Measurements from ENCODE around the gene SEC24D. TPM values are rescaled to one million over a fixed set of nuclear protein-coding genes. Genes with fewer than 3 reads are reported as not detected.

The SEC24D gene
- total RNA-seq, 1 experiment from 2014 or later = 28.4 TPM

DNA sequence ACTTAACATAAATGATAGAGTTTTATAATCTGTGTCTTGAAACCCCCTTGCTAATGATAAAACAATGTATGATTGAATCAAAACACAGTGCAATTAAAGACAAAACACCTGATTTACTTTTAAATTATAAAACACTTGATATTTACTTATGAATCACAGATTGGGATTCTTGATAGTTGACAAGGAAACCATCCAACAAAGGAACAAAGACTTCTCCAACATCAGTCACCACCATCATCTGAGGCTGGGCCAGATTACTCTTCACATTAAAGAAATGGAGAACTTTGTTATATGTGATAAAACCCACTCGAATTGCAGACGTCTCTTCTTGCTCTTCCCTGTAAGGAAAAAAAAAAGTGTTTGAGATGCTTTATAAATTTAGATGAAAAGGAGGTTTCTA is 83.4 kb downstream of the SEC24D start:
- BruUV-seq (replicated peaks) = no TSS peak
- CTCF ChIA-PET = no interaction called here
- Mint-ChIP-seq H3K4me1 (ENCODE audit: low read depth, unreplicated experiment) (no peaks in the 10 kb centered on the region), H3K36me3 (ENCODE audit: insufficient read depth, unreplicated experiment) (peaks cover 5% of the 10 kb centered on the region), H3K4me3 (ENCODE audit: low read depth, unreplicated experiment) (no peak overlapping the region), H3K9me3 (ENCODE audit: low read depth, unreplicated experiment) (no peaks in the 10 kb centered on the region), H3K27ac (ENCODE audit: unreplicated experiment) (no peak overlapping the region), H3K27me3 (ENCODE audit: unreplicated experiment) (no peaks in the 10 kb centered on the region)
- intact Hi-C loops (cut with micrococcal nuclease; ENCODE audit: unreplicated experiment) = no loop called here
- TF ChIP-seq, protein P1, sequence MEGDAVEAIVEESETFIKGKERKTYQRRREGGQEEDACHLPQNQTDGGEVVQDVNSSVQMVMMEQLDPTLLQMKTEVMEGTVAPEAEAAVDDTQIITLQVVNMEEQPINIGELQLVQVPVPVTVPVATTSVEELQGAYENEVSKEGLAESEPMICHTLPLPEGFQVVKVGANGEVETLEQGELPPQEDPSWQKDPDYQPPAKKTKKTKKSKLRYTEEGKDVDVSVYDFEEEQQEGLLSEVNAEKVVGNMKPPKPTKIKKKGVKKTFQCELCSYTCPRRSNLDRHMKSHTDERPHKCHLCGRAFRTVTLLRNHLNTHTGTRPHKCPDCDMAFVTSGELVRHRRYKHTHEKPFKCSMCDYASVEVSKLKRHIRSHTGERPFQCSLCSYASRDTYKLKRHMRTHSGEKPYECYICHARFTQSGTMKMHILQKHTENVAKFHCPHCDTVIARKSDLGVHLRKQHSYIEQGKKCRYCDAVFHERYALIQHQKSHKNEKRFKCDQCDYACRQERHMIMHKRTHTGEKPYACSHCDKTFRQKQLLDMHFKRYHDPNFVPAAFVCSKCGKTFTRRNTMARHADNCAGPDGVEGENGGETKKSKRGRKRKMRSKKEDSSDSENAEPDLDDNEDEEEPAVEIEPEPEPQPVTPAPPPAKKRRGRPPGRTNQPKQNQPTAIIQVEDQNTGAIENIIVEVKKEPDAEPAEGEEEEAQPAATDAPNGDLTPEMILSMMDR (IDR thresholded peaks at IDR 0.05; ENCODE audit: unreplicated experiment) = no peak
- no peak for DNase-seq

DNA sequence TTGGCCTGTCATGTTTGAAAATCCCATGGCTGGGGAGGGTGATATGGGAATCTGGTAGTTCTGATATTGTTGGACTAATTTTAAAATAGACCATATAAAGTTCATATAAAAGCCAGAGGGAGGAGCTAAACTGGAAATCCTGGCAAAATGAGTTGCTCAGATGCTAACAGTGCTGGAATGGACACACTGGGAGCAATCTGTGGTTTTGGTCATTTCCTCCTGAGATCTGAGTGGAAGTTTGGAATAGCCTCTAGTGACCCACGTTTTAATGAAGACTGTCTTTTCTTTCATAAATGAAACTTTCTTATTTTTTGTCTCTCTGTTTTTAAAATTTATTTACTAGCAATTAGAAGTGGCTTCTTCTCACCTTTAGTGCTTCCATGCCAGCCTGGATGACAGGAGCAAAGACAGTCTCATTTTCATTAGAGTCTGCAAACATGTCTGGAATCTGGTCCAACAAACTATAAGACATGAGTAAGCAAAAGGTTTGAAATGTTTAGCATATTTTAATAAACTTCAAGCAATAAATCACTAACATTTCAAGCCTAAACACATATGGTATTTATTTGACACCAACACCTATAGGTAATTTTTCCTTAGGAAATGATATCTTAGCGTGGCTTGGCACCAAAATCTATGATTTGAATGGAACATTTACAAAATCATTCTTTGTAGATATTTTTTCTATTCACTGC is 84.2 kb downstream of the SEC24D start:
- CTCF ChIA-PET = no interaction called here
- Mint-ChIP-seq H3K27me3 (ENCODE audit: unreplicated experiment) (no peaks in the 10 kb centered on the region), H3K36me3 (ENCODE audit: insufficient read depth, unreplicated experiment) (peaks cover 5% of the 10 kb centered on the region), H3K4me1 (ENCODE audit: low read depth, unreplicated experiment) (no peaks in the 10 kb centered on the region), H3K9me3 (ENCODE audit: low read depth, unreplicated experiment) (no peaks in the 10 kb centered on the region), H3K4me3 (ENCODE audit: low read depth, unreplicated experiment) (no peak overlapping the region), H3K27ac (ENCODE audit: unreplicated experiment) (no peak overlapping the region)
- no peak for DNase-seq
- TF ChIP-seq, protein P1 (IDR thresholded peaks at IDR 0.05; ENCODE audit: unreplicated experiment) = no peak
- intact Hi-C loops (cut with micrococcal nuclease; ENCODE audit: unreplicated experiment) = no loop called here
- no TSS peak for BruUV-seq (replicated peaks)

DNA sequence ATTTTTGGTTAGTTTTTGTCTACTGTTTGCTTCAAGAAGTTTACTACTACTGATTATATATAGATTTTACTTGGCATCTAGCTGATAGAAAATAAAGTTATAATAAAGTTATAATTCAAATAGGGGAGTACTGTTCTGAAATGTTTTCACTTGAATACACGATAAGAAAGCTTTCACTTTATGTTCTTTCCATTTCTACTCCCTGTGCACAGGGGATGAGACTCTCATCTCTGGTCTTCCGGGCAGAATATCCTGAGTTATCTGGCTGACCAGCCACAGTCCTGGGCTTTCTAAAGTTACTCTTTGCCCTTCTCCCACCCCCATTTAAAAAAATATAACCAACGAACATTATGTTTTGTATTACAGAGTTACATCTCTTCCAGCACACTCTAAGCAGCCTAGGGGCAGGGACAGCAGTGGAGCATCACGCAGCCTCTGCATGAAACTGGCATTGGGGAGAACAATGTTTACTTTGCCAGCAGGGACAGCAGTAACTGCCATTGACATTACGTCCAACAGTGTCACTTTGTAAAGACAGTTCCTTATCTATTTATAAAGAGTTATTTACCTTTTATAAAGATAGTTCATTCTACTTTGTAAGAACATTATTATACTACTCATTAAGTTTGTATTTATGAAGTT is 86.5 kb downstream of the SEC24D start:
- H3K4me3 Mint-ChIP-seq (ENCODE audit: low read depth, unreplicated experiment) = no peak overlapping the region
- H3K27ac Mint-ChIP-seq (ENCODE audit: unreplicated experiment) = no peak overlapping the region
- CTCF ChIA-PET = no interaction called here
- peaks cover 14% of the 10 kb centered on the region for H3K36me3 Mint-ChIP-seq (ENCODE audit: insufficient read depth, unreplicated experiment)
- H3K9me3 Mint-ChIP-seq (ENCODE audit: low read depth, unreplicated experiment) = no peaks in the 10 kb centered on the region
- no peaks in the 10 kb centered on the region for H3K27me3 Mint-ChIP-seq (ENCODE audit: unreplicated experiment)
- DNase-seq = no peak
- no peaks in the 10 kb centered on the region for H3K4me1 Mint-ChIP-seq (ENCODE audit: low read depth, unreplicated experiment)
- intact Hi-C loops (cut with micrococcal nuclease; ENCODE audit: unreplicated experiment) = no loop called here
- no TSS peak for BruUV-seq (replicated peaks)
- TF ChIP-seq, protein P1 (IDR thresholded peaks at IDR 0.05; ENCODE audit: unreplicated experiment) = no peak

DNA sequence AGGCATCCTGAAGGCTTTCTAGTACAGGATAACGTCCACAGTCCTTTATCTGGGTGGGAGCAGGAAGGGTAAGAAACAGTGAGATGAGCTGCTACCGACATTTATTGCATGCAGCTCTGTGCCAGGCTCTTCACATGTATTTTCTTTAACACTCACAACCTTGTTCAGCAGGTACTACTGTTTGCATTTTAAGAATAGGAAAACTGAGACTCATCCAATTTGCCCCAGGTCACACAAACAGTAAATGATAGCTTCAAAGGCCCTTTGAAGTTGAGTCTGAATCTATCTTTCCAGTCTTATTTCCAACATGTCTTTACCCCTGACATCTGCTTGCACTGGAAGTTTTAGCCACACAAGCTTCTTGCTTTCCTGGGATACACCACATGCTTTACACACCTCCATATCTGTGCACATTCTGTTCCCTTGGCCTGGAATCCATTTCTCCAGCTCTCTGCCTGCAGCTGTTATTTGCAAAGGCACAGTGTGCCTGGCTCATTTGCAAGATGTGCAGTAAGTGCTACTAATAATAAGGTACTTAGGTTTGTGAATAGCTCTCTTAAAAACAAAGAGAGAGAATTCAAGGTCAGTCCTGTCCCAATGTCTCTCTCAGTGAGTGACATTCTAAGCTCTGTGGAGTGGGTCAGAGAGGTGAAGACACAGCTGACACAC is 89.5 kb downstream of the SEC24D start:
- H3K9me3 Mint-ChIP-seq (ENCODE audit: low read depth, unreplicated experiment) = no peaks in the 10 kb centered on the region
- H3K4me3 Mint-ChIP-seq (ENCODE audit: low read depth, unreplicated experiment) = no peak overlapping the region
- H3K4me1 Mint-ChIP-seq (ENCODE audit: low read depth, unreplicated experiment) = no peaks in the 10 kb centered on the region
- TF ChIP-seq, protein P1 (IDR thresholded peaks at IDR 0.05; ENCODE audit: unreplicated experiment) = no peak
- no peaks in the 10 kb centered on the region for H3K27me3 Mint-ChIP-seq (ENCODE audit: unreplicated experiment)
- peaks cover 17% of the 10 kb centered on the region for H3K36me3 Mint-ChIP-seq (ENCODE audit: insufficient read depth, unreplicated experiment)
- H3K27ac Mint-ChIP-seq (ENCODE audit: unreplicated experiment) = no peak overlapping the region
- no peak for DNase-seq
- CTCF ChIA-PET = interaction anchor here (0.6 kb wide), 1 partner anchor 145 kb away, joined by 4 read pairs; no protein-coding TSS in a partner anchor
- intact Hi-C loops (cut with micrococcal nuclease; ENCODE audit: unreplicated experiment) = no loop called here
- no TSS peak for BruUV-seq (replicated peaks)

Measured in Calu3 (cell line).